Endodermal cell (in vitro differentiated cells): Measurements from ENCODE around the gene IL17RC. TPM values are rescaled to one million over a fixed set of nuclear protein-coding genes. Genes with fewer than 3 reads are reported as not detected.

Experiments
- DNase-seq: peaks from one replicate; pipeline ENCODE4 v3.0.0-alpha.2; 2017
- H3K27ac ChIP-seq: 2 replicates; pipeline ENCODE4 v1.5.1; 2013; ENCODE audit warnings: mild to moderate bottlenecking, low read depth, low read length, moderate library complexity
- H3K27me3 ChIP-seq: 2 replicates; pipeline ENCODE4 v1.6.1; 2013; ENCODE audit warnings: mild to moderate bottlenecking, low read length, moderate library complexity; ENCODE audit not compliant: insufficient read depth, control insufficient read depth, poor library complexity, severe bottlenecking
- H3K36me3 ChIP-seq: 2 replicates; pipeline ENCODE4 v1.7.0; 2013; ENCODE audit warnings: mild to moderate bottlenecking, low read length, moderate library complexity; ENCODE audit not compliant: control insufficient read depth, insufficient read depth
- H3K4me1 ChIP-seq: one replicate; pipeline ENCODE4 v1.7.0; 2013; ENCODE audit warnings: low read length; ENCODE audit not compliant: control insufficient read depth, insufficient read depth
- H3K4me3 ChIP-seq: 2 replicates; pipeline ENCODE4 v1.5.1; 2013; ENCODE audit warnings: mild to moderate bottlenecking, low read length, moderate library complexity
- H3K9ac ChIP-seq: 2 replicates; pipeline ENCODE4 v1.6.1; 2013; ENCODE audit warnings: mild to moderate bottlenecking, low read length, moderate library complexity; ENCODE audit not compliant: poor library complexity, severe bottlenecking; ENCODE audit errors: extremely low read depth
- H3K9me3 ChIP-seq: 2 replicates; pipeline ENCODE4 v1.6.1; 2013; ENCODE audit warnings: mild to moderate bottlenecking, low read length, moderate library complexity; ENCODE audit not compliant: control insufficient read depth
- H3K27ac Mint-ChIP-seq: 2 replicates; pipeline ENCODE4 v1.8.0; 2020; ENCODE audit warnings: mixed read lengths
- H3K27me3 Mint-ChIP-seq: 2 replicates; pipeline ENCODE4 v1.8.0; 2021; ENCODE audit warnings: mild to moderate bottlenecking, mixed read lengths; ENCODE audit not compliant: insufficient read depth
- H3K36me3 Mint-ChIP-seq: 2 replicates; pipeline ENCODE4 v1.8.0; 2020; ENCODE audit warnings: low read depth, mixed read lengths
- H3K4me1 Mint-ChIP-seq: 2 replicates; pipeline ENCODE4 v1.8.0; 2020; ENCODE audit warnings: mixed read lengths
- H3K4me3 Mint-ChIP-seq: 2 replicates; pipeline ENCODE4 v1.8.0; 2020; ENCODE audit warnings: mild to moderate bottlenecking, moderate library complexity, mixed read lengths
- H3K9me3 Mint-ChIP-seq: 2 replicates; pipeline ENCODE4 v1.8.0; 2020; ENCODE audit warnings: mild to moderate bottlenecking, mixed read lengths
- WGBS, 2 experiments: methylation state at CpG; one replicate each; pipeline versions ENCODE4 v1.1.5 to v1.1.7; 2013; ENCODE audit warnings: missing lambda C conversion rate in 2 of 2, mixed read lengths in 1 of 2; ENCODE audit not compliant: insufficient coverage in 1 of 2, insufficient read length in 1 of 2; 5-methylcytosine and 5-hydroxymethylcytosine counted together
- total RNA-seq, 2 donors: library from RNA; stranded (reverse); fragmentation: NEBNext Ultra II Directional in 1 of 2; extraction: Animal tissue kit (Norgen Biotek cat#: 25700) in 1 of 2; gene quantifications; 2 replicates in 1 of 2; 3 replicates in 1 of 2; pipeline ENCODE4 v1.2.1, GENCODE V29; 2021
- TF ChIP-seq, protein P1 (sequence below): fragments of 200-600 bp; sonication (generic); conservative IDR thresholded peaks from 2 replicates; pipeline ENCODE4 v1.5.0; 2021; ENCODE audit warnings: antibody characterized with exemption, mild to moderate bottlenecking

The IL17RC gene
- total RNA-seq, 2 donors from 2014 or later: 15.7 to 19.0 TPM

DNA sequence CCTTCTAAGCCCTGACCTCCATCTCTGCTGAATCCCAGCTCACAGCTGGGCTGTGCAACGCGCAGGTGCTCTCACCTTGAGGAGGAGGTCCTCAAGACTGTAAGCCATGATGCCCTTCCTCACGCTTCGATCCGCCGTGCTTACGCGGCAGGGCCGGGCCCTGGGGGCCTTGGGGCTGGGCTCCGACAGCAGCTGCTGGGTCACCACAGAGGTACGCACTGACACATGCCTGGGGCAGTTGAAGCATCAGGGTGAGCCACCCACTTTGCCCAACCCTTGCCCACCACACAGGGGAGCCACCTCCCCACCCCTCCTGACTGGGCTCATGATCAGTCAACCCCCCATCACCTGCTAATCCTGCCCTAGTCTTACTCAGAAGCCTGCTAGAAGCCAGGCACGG is 39.9 kb upstream of the IL17RC start:
- no peaks in the 10 kb centered on the region for H3K9me3 ChIP-seq
- no peak for DNase-seq
- H3K4me1 Mint-ChIP-seq: no peaks in the 10 kb centered on the region
- peaks cover 8% of the 10 kb centered on the region for H3K27me3 Mint-ChIP-seq
- no peak overlapping the region for H3K27ac Mint-ChIP-seq
- no peaks in the 10 kb centered on the region for H3K36me3 ChIP-seq
- H3K4me1 ChIP-seq: no peaks in the 10 kb centered on the region
- H3K36me3 Mint-ChIP-seq: no peaks in the 10 kb centered on the region
- H3K4me3 Mint-ChIP-seq: no peak overlapping the region
- H3K27me3 ChIP-seq: no peaks in the 10 kb centered on the region
- no peaks in the 10 kb centered on the region for H3K9me3 Mint-ChIP-seq
- TF ChIP-seq, protein P1, sequence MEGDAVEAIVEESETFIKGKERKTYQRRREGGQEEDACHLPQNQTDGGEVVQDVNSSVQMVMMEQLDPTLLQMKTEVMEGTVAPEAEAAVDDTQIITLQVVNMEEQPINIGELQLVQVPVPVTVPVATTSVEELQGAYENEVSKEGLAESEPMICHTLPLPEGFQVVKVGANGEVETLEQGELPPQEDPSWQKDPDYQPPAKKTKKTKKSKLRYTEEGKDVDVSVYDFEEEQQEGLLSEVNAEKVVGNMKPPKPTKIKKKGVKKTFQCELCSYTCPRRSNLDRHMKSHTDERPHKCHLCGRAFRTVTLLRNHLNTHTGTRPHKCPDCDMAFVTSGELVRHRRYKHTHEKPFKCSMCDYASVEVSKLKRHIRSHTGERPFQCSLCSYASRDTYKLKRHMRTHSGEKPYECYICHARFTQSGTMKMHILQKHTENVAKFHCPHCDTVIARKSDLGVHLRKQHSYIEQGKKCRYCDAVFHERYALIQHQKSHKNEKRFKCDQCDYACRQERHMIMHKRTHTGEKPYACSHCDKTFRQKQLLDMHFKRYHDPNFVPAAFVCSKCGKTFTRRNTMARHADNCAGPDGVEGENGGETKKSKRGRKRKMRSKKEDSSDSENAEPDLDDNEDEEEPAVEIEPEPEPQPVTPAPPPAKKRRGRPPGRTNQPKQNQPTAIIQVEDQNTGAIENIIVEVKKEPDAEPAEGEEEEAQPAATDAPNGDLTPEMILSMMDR: no peak
- WGBS, 2 experiments: 86 to 91% methylated on average over 3 to 12 of the region's 12 CpGs
- no peak overlapping the region for H3K4me3 ChIP-seq
- H3K27ac ChIP-seq: no peak overlapping the region
- no peak overlapping the region for H3K9ac ChIP-seq

DNA sequence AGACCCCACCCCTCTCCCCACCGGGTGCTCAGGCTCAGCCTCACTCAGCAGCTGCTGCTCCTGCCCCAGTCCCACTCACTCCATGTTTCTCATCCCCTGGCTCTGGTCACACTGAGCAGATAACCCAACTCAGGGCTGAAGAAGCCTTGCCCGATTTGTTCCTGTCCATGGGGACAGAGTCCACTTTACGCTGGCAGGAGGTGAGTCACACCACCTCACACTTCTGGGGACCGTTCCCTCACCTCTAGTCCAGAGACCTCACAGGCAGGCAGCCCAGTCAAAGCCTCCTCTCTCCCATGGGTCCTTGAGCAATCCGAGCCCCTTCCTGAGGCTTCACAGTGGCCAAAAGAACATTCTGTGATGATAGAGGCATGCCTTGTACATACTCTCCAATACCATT is 38.2 kb upstream of the IL17RC start:
- H3K36me3 ChIP-seq: no peaks in the 10 kb centered on the region
- H3K27me3 ChIP-seq: no peaks in the 10 kb centered on the region
- H3K9ac ChIP-seq: no peak overlapping the region
- Mint-ChIP-seq H3K36me3 (no peaks in the 10 kb centered on the region), H3K27me3 (peaks cover 8% of the 10 kb centered on the region), H3K27ac (no peak overlapping the region), H3K9me3 (no peaks in the 10 kb centered on the region), H3K4me3 (no peak overlapping the region), H3K4me1 (no peaks in the 10 kb centered on the region)
- TF ChIP-seq, protein P1: no peak
- no peak overlapping the region for H3K4me3 ChIP-seq
- WGBS, 2 experiments: 90 to 100% methylated on average over 3 to 5 of the region's 5 CpGs
- H3K4me1 ChIP-seq: no peaks in the 10 kb centered on the region
- no peak for DNase-seq
- no peak overlapping the region for H3K27ac ChIP-seq
- H3K9me3 ChIP-seq: no peaks in the 10 kb centered on the region

DNA sequence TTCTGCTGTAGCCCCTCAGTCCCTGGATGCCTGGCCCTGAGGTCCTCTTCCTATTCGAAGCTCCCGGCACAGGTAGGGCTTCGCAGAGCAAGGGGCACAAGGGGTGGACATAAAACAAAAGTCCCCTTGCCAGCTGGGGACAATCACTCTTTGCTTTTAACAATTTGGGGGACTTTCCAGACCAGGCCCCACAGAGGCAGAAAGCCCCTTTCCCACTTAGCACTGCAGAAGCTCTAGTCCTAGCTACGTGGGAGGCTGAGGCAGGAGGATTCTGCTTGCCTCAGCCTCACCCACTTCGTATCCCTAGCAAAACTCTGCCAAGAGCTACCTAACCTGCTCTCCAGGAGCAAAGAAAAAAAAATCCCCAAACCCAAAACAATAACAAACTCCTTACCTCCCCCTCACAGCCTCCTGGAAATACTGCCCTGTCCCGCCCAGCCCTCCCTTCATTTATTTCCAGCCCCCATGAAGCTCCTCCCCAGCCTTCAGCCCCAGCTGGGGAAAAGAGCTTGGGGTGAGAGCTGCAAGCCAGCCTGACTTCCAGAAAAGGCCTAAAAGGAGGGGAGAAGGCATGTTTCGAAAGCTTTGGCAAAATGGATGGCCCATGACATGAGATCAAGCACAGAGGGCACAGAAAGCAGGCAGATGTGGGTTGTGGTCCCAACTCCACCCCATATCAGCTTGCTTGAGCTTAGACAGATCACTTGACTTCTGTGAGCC is 36.9 kb upstream of the IL17RC start, which contains the start of gene CIDEC:
CIDEC (minus strand) TSS at position 424 of the 720 bp plus-strand sequence. CDS start 1,767 bp downstream, outside the sequence.
- Histone ChIP-seq H3K36me3 (no peaks in the 10 kb centered on the region), H3K27ac (no peak within 1 kb of the TSS), H3K9ac (no peak within 1 kb of the TSS), H3K27me3 (no peaks in the 10 kb centered on the region), H3K4me1 (no peaks in the 10 kb centered on the region), H3K9me3 (no peaks in the 10 kb centered on the region), H3K4me3 (no peak within 1 kb of the TSS)
- H3K4me3 Mint-ChIP-seq: no peak within 1 kb of the TSS
- no peaks in the 10 kb centered on the region for H3K4me1 Mint-ChIP-seq
- TF ChIP-seq, protein P1: no peak
- peaks cover 8% of the 10 kb centered on the region for H3K27me3 Mint-ChIP-seq
- H3K9me3 Mint-ChIP-seq: no peaks in the 10 kb centered on the region
- no peak for DNase-seq
- H3K27ac Mint-ChIP-seq: no peak within 1 kb of the TSS
- 94 to 95% methylated on average over 2 to 7 of the region's 7 CpGs for WGBS, 2 experiments
- no peaks in the 10 kb centered on the region for H3K36me3 Mint-ChIP-seq
